Spleen (tissue), 11 donors: ENCODE measurements around the gene BABAM2. TPM values are rescaled to one million over a fixed set of nuclear protein-coding genes. Genes with fewer than 3 reads are reported as not detected.

Experiments
- DNase-seq: peaks from one replicate; pipeline ENCODE4 v3.0.0-alpha.2; 2020
- H3K27ac ChIP-seq, 8 donors: fragments of 200-600 bp; sonication (generic) in 7 of 8; 1 replicate in 4 of 8; 2 replicates in 4 of 8; pipeline versions ENCODE4 v1.5.0 to v1.8.0; 2016 to 2021; ENCODE audit warnings: inconsistent platforms in 4 of 8, mild to moderate bottlenecking in 4 of 8, moderate library complexity in 1 of 8
- H3K27me3 ChIP-seq, 7 donors: fragments of 200-600 bp; sonication (generic) in 6 of 7; replicated peaks in 1 of 7; 1 replicate in 4 of 7; 2 replicates in 3 of 7; pipeline versions ENCODE4 v1.5.0 to v1.8.0; 2016 to 2021; ENCODE audit warnings: inconsistent platforms in 3 of 7, mild to moderate bottlenecking in 1 of 7
- H3K36me3 ChIP-seq, 6 donors: fragments of 200-600 bp; sonication (generic) in 5 of 6; 1 replicate in 4 of 6; 2 replicates in 2 of 6; pipeline versions ENCODE4 v1.5.0 to v1.8.0; 2016 to 2021; ENCODE audit warnings: inconsistent platforms in 2 of 6
- H3K4me1 ChIP-seq, 6 donors: fragments of 200-600 bp; sonication (generic) in 5 of 6; 1 replicate in 3 of 6; 2 replicates in 3 of 6; pipeline versions ENCODE4 v1.5.0 to v1.8.0; 2016 to 2021; ENCODE audit warnings: inconsistent platforms in 3 of 6
- H3K4me3 ChIP-seq, 8 donors: fragments of 200-600 bp; sonication (generic) in 7 of 8; 1 replicate in 4 of 8; 2 replicates in 4 of 8; pipeline versions ENCODE4 v1.5.0 to v1.8.0; 2016 to 2021; ENCODE audit warnings: inconsistent platforms in 4 of 8, mild to moderate bottlenecking in 4 of 8, moderate library complexity in 2 of 8
- H3K9me3 ChIP-seq, 8 donors: fragments of 200-600 bp; sonication (generic) in 7 of 8; 1 replicate in 4 of 8; 2 replicates in 4 of 8; pipeline versions ENCODE4 v1.5.0 to v1.8.0; 2016 to 2021; ENCODE audit warnings: inconsistent platforms in 4 of 8
- CTCF ChIP-seq, 11 experiments: fragments of 200-600 bp in 7 of 11; fragments of 450-650 bp in 4 of 11; sonication (generic) in 4 of 11; IDR thresholded peaks in 8 of 11; conservative IDR thresholded peaks in 3 of 11; 1 replicate in 7 of 11; 2 replicates in 4 of 11; pipeline versions ENCODE4 v1.4.0 to v1.8.0; 2016 to 2021; ENCODE audit warnings: antibody characterized with exemption in 11 of 11, inconsistent platforms in 4 of 11, mild to moderate bottlenecking in 1 of 11
- POLR2A ChIP-seq, 3 donors: fragments of 450-650 bp; IDR thresholded peaks; one replicate each; pipeline ENCODE4 v1.5.1; 2017; ENCODE audit warnings: antibody characterized with exemption in 3 of 3, mild to moderate bottlenecking in 1 of 3
- POLR2AphosphoS5 ChIP-seq, 3 donors: sonication (generic); formaldehyde crosslinking; IDR thresholded peaks; one replicate each; pipeline ENCODE4 v1.5.1; 2017; ENCODE audit warnings: antibody characterized with exemption in 3 of 3
- WGBS, 5 donors: extraction: QIAGEN DNeasy Blood & Tissue Kit in 3 of 5; methylation state at CpG; one replicate each; pipeline versions ENCODE4 v1.1.5 to v1.1.7; 2013 to 2018; 5-methylcytosine and 5-hydroxymethylcytosine counted together
- intact Hi-C: fragments of 100-400 bp; cut with DNase I; formaldehyde crosslinking; loops from one replicate; pipeline ENCODE4 v1.15.0; 2023; ENCODE audit warnings: low total_unique reads
- polyA plus RNA-seq, 3 donors: library from polyadenylated mRNA; stranded (reverse); fragments of 200-250 nt; gene quantifications; one replicate each; pipeline ENCODE4 v1.2.1, GENCODE V29; 2013
- total RNA-seq, 7 donors: library from RNA; depleted of rRNA in 3 of 7; stranded (reverse); fragments of >200 nt in 3 of 7; fragmentation: NEBNext Ultra II Directional in 4 of 7; extraction: Animal tissue kit (Norgen Biotek cat#: 25700) in 4 of 7; gene quantifications; one replicate each; pipeline versions ENCODE4 v1.1.0 to v1.2.1, GENCODE V29; 2016 to 2021
- donor health status: healthy with polysubstance abuse.
- donor health status: DM: no; HTN: no; CAD: no; lungs with moderate emphysema.
- donor health status: DM: no; HTN: no; CAD: no.
- donor health status: Bipolar disorder and iron deficiency.
- donor health status: healthy.
- donor health status: DM: no; HTN: no; CAD: no.
- donor health status: DM: yes; HTN: yes; CAD: no.

BABAM2 gene
- total and polyA plus RNA-seq, 10 donors: 16.1 to 70.1 (median 55.0) TPM

- H3K9me3 ChIP-seq: peaks cover 5 to 29% (median 20%) of the 10 kb centered on the region in 8 donors
- DNase-seq: no peak
- intact Hi-C loops: no loop called here
- peaks cover 0 to 12% (median 6%) of the 10 kb centered on the region in 6 donors for H3K36me3 ChIP-seq
- TF ChIP-seq POLR2A (IDR thresholded peaks at IDR 0.05): no peak
- TF ChIP-seq CTCF (IDR thresholded peaks at IDR 0.05 in 8 of 11, conservative IDR thresholded peaks at IDR 0.05 in 3 of 11): no peak
- no peak for TF ChIP-seq POLR2AphosphoS5 (IDR thresholded peaks at IDR 0.05)
- H3K4me3 ChIP-seq: no peak overlapping the region
- no peaks in the 10 kb centered on the region for H3K27me3 ChIP-seq
- WGBS, 5 donors: 89 to 97% (median 93%) methylated on average over 4 of the region's 4 CpGs
- H3K27ac ChIP-seq: no peak overlapping the region
- H3K4me1 ChIP-seq: no peaks in the 10 kb centered on the region
Observed at GRCh38 chr2:28174211-28174610, 283.7 kb downstream of the BABAM2 start.

GRCh38 chr2:28175028-28175427, 284.5 kb downstream of the BABAM2 start:
- no peaks in the 10 kb centered on the region for H3K4me1 ChIP-seq
- no peaks in the 10 kb centered on the region for H3K27me3 ChIP-seq
- 90 to 96% (median 94%) methylated on average over 3 of the region's 3 CpGs for WGBS, 5 donors
- no peak overlapping the region for H3K4me3 ChIP-seq
- peaks cover 0 to 12% (median 6%) of the 10 kb centered on the region in 6 donors for H3K36me3 ChIP-seq
- H3K9me3 ChIP-seq: peaks cover 5 to 29% (median 20%) of the 10 kb centered on the region in 8 donors
- no peak overlapping the region for H3K27ac ChIP-seq
- TF ChIP-seq CTCF (IDR thresholded peaks at IDR 0.05 in 8 of 11, conservative IDR thresholded peaks at IDR 0.05 in 3 of 11): no peak
- no peak for TF ChIP-seq POLR2AphosphoS5 (IDR thresholded peaks at IDR 0.05)
- no peak for TF ChIP-seq POLR2A (IDR thresholded peaks at IDR 0.05)
- intact Hi-C loops: no loop called here
- DNase-seq: no peak

GRCh38 chr2:28178946-28179345, 288.4 kb downstream of the BABAM2 start:
- Histone ChIP-seq H3K9me3 (peaks cover 5 to 29% (median 20%) of the 10 kb centered on the region in 8 donors), H3K4me1 (no peaks in the 10 kb centered on the region), H3K27ac (no peak overlapping the region), H3K36me3 (peaks cover 0 to 12% (median 6%) of the 10 kb centered on the region in 6 donors), H3K27me3 (no peaks in the 10 kb centered on the region), H3K4me3 (no peak overlapping the region)
- TF ChIP-seq POLR2AphosphoS5 (IDR thresholded peaks at IDR 0.05): no peak
- TF ChIP-seq POLR2A (IDR thresholded peaks at IDR 0.05): no peak
- intact Hi-C loops: no loop called here
- DNase-seq: no peak
- 88 to 100% (median 96%) methylated on average over 1 of the region's 1 CpG for WGBS, 5 donors

GRCh38 chr2:28181801-28182200, 291.3 kb downstream of the BABAM2 start:
- intact Hi-C loops: no loop called here

More at GRCh38 chr2:28181801-28182200, 291.3 kb downstream of the BABAM2 start:
- no peak overlapping the region for H3K27ac ChIP-seq
- no peaks in the 10 kb centered on the region for H3K4me1 ChIP-seq
- no peak for TF ChIP-seq CTCF (IDR thresholded peaks at IDR 0.05 in 8 of 11, conservative IDR thresholded peaks at IDR 0.05 in 3 of 11)
- TF ChIP-seq POLR2A (IDR thresholded peaks at IDR 0.05): no peak
- TF ChIP-seq POLR2AphosphoS5 (IDR thresholded peaks at IDR 0.05): no peak
- H3K9me3 ChIP-seq: peaks cover 3 to 13% (median 8%) of the 10 kb centered on the region in 8 donors
- WGBS, 5 donors: 91 to 98% (median 96%) methylated on average over 3 of the region's 3 CpGs
- no peak overlapping the region for H3K4me3 ChIP-seq
- H3K27me3 ChIP-seq: no peaks in the 10 kb centered on the region
- no peak for DNase-seq
- no peaks in the 10 kb centered on the region for H3K36me3 ChIP-seq
